WI38 (cell line): ENCODE measurements around the gene NME2.
"Not testable (repeated sequence)": the region's sequence is repeated elsewhere in the genome, so short reads cannot be mapped to it uniquely, and the experiment has no call there.

Source experiments
- H3K4me3 ChIP-seq: 2 replicates; pipeline ENCODE4 v1.5.1; 2011; ENCODE audit warnings: low read depth, mild to moderate bottlenecking, control low read depth, low read length
- CTCF ChIP-seq: IDR thresholded peaks from 2 replicates; pipeline ENCODE4 v1.5.1; 2012; ENCODE audit warnings: low read depth, mild to moderate bottlenecking, control low read depth, low read length

The NME2 gene

GRCh38 chr17:51166987-51167931, 1.0 kb downstream of the NME2 start:
- peak; percentile 75 for TF ChIP-seq CTCF
- peak overlapping the region; percentile 86 for H3K4me3 ChIP-seq

DNA sequence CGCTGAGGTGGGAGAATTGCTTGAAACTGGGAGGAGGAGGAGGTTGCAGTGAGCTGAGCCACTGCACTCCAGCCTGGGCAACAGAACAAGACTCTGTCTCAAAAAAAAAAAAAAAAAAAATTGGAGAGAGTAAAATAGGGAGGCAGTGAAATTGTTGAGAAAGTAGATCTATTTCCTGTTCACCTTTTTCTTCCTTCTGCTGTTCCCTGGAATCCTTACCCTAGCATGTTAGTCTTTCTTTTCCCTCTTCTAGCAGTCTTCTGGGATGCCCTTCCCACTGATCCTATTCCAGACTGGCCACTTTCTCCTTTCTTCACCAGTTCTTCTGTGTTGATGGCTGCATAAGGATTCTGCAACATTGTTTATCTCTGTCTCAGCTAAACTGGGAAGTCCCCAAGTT, 3.1 kb downstream of the NME2 start:
- no peak for TF ChIP-seq CTCF
- H3K4me3 ChIP-seq: no peak overlapping the region

DNA sequence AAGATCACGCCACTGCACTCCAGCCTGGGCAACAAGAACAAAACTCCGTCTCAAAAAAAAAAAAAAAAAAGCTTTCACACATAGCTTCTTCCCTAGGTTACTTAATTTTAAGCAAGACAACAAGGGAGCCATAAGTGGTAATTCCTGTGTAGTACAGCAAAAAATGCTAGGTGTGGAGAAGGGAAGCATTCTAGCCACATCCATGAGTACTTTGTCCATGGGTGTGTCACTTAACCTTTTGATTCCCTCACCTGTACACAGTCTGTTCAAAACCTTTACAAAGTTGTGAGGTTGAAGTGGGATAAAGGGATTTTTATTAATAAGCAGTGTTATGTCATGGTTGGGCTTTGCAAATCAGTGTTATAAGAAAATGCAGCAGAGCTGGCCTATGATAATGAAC, 4.5 kb downstream of the NME2 start:
- TF ChIP-seq CTCF: no peak

DNA sequence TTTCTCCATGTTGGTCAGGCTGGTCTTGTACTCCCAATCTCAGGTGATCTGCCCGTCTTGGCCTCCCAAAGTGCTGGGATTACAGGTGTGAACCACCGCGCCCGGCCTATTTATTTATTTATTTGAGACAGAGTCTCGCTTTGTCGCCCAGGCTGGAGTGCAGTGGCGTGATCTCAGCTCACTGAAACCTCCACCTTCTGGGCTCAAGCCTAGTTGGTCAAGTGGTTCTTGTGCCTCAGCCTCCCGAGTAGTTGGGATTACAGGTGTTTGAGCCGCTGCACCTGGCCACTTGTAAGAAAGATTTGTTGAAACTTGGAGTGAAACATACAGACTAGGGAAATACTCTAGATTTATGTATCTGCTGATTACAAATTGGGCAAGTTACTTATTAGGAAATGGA, 5.8 kb downstream of the NME2 start:
- H3K4me3 ChIP-seq: not testable (repeated sequence)

More for the DNA sequence above, 4.5 kb downstream of the NME2 start:
- no peak overlapping the region for H3K4me3 ChIP-seq

DNA sequence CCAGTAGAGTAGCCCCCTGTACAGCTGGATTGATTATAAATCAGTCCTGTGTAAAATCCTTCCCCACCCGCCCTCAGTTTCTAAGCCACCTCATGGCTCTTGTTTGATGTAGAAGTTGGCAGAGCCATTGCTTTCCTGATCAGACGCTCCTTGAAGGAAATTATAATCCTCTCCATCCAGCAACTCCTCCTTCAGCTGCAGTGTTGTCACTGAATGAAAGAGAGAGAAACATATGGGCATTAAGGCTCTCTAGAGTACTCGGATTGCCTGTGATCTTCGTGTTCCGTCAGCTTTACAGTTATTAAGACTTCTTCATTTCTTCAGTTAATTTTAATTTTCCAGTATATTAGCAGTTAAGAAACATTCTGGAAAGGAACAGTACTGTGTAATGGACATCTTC, 14.3 kb downstream of the NME2 start:
- H3K4me3 ChIP-seq: no peak overlapping the region

DNA sequence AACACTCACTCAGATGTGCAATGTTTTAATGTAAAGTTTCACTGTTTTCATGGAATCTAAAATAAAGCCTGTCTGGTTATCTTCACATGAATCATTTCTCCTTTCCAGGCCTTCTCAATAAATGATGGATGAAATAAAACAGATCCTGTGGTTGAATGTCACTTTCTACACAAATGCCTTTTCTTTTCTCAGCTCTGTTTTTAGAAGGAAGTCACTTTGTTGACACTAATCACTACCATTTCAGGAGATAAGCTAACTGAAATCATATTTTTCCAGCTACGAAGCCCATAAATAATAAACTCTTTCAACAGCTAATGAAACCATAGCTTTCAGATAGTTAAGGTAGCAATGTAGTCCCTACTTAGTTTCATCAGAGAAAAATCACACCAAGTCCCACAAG, 17.9 kb downstream of the NME2 start:
- H3K4me3 ChIP-seq: no peak overlapping the region
- TF ChIP-seq CTCF: no peak

More for the DNA sequence above, 14.3 kb downstream of the NME2 start:
- no peak for TF ChIP-seq CTCF

- TF ChIP-seq CTCF: no peak
- H3K4me3 ChIP-seq: no peak overlapping the region
These were observed 19.6 kb downstream of the NME2 start for GRCh38 chr17:51185763-51186332.
